ENCODE measurements around the gene TAOK3. TPM values are rescaled to one million over a fixed set of nuclear protein-coding genes. Genes with fewer than 3 reads are reported as not detected.

Gene TAOK3
- total RNA-seq, 1 donor, result 27.9 TPM

GRCh38 chr12:118361889-118362288 lies 10.8 kb downstream of the TAOK3 start:
- peaks cover 72% of the 10 kb centered on the region for H3K79me2 ChIP-seq (ENCODE audit: insufficient read depth, low read length)
- no peaks in the 10 kb centered on the region for H3K36me3 ChIP-seq (ENCODE audit: insufficient read depth, low read length)

GRCh38 chr12:118361092-118361404 lies 11.7 kb downstream of the TAOK3 start:
- H3K4me2 ChIP-seq (ENCODE audit: insufficient read depth, low read length), result peak overlapping the region; percentile 42
- H3K4me1 ChIP-seq (ENCODE audit: insufficient read depth, low read length), result peaks cover 35% of the 10 kb centered on the region

More at GRCh38 chr12:118361889-118362288, 10.8 kb downstream of the TAOK3 start:
- no peak overlapping the region for H2AFZ ChIP-seq (ENCODE audit: low read length)
- no peak overlapping the region for H3K27ac ChIP-seq (ENCODE audit: low read depth, low read length)
- H3K27me3 ChIP-seq (ENCODE audit: insufficient read depth, low read length), result no peaks in the 10 kb centered on the region
- peaks cover 27% of the 10 kb centered on the region for H3K4me1 ChIP-seq (ENCODE audit: insufficient read depth, low read length)
- H3K4me3 ChIP-seq (ENCODE audit: insufficient read depth, low read length), result no peak overlapping the region
- H3K9me3 ChIP-seq (ENCODE audit: low read depth, low read length), result no peaks in the 10 kb centered on the region
- H3K4me2 ChIP-seq (ENCODE audit: insufficient read depth, low read length), result no peak overlapping the region
- H4K20me1 ChIP-seq (ENCODE audit: insufficient read depth, low read length), result no peaks in the 10 kb centered on the region
- no peak for DNase-seq (ENCODE audit: insufficient read length, low spot score, missing footprints)
- no peak for TF ChIP-seq CTCF (IDR thresholded peaks at IDR 0.05; ENCODE audit: extremely low read depth, low read depth, low read length)

GRCh38 chr12:118359541-118359915 lies 13.2 kb downstream of the TAOK3 start:
- Histone ChIP-seq H3K9me3 (ENCODE audit: low read depth, low read length) (no peaks in the 10 kb centered on the region), H3K27me3 (ENCODE audit: insufficient read depth, low read length) (no peaks in the 10 kb centered on the region), H3K4me3 (ENCODE audit: insufficient read depth, low read length) (no peak overlapping the region), H3K79me2 (ENCODE audit: insufficient read depth, low read length) (peaks cover 70% of the 10 kb centered on the region), H3K27ac (ENCODE audit: low read depth, low read length) (peak overlapping the region; percentile 99), H3K36me3 (ENCODE audit: insufficient read depth, low read length) (no peaks in the 10 kb centered on the region), H2AFZ (ENCODE audit: low read length) (no peak overlapping the region), H3K4me2 (ENCODE audit: insufficient read depth, low read length) (no peak overlapping the region), H4K20me1 (ENCODE audit: insufficient read depth, low read length) (no peaks in the 10 kb centered on the region), H3K4me1 (ENCODE audit: insufficient read depth, low read length) (peaks cover 46% of the 10 kb centered on the region)
- TF ChIP-seq CTCF (IDR thresholded peaks at IDR 0.05; ENCODE audit: extremely low read depth, low read depth, low read length), result no peak
- DNase-seq (ENCODE audit: insufficient read length, low spot score, missing footprints), result no peak

More at GRCh38 chr12:118361092-118361404, 11.7 kb downstream of the TAOK3 start:
- Histone ChIP-seq H4K20me1 (ENCODE audit: insufficient read depth, low read length) (no peaks in the 10 kb centered on the region), H3K9me3 (ENCODE audit: low read depth, low read length) (no peaks in the 10 kb centered on the region), H3K36me3 (ENCODE audit: insufficient read depth, low read length) (no peaks in the 10 kb centered on the region), H3K79me2 (ENCODE audit: insufficient read depth, low read length) (peaks cover 69% of the 10 kb centered on the region), H3K27me3 (ENCODE audit: insufficient read depth, low read length) (no peaks in the 10 kb centered on the region), H3K27ac (ENCODE audit: low read depth, low read length) (peak overlapping the region; percentile 79), H2AFZ (ENCODE audit: low read length) (no peak overlapping the region), H3K4me3 (ENCODE audit: insufficient read depth, low read length) (no peak overlapping the region)
- DNase-seq (ENCODE audit: insufficient read length, low spot score, missing footprints), result no peak
- TF ChIP-seq CTCF (IDR thresholded peaks at IDR 0.05; ENCODE audit: extremely low read depth, low read depth, low read length), result no peak

- Histone ChIP-seq H3K79me2 (ENCODE audit: insufficient read depth, low read length) (peaks cover 70% of the 10 kb centered on the region), H2AFZ (ENCODE audit: low read length) (no peak overlapping the region), H3K9me3 (ENCODE audit: low read depth, low read length) (no peaks in the 10 kb centered on the region), H3K4me3 (ENCODE audit: insufficient read depth, low read length) (no peak overlapping the region), H3K4me1 (ENCODE audit: insufficient read depth, low read length) (peaks cover 46% of the 10 kb centered on the region), H3K27ac (ENCODE audit: low read depth, low read length) (peak overlapping the region; percentile 99), H4K20me1 (ENCODE audit: insufficient read depth, low read length) (no peaks in the 10 kb centered on the region), H3K27me3 (ENCODE audit: insufficient read depth, low read length) (no peaks in the 10 kb centered on the region), H3K36me3 (ENCODE audit: insufficient read depth, low read length) (no peaks in the 10 kb centered on the region), H3K4me2 (ENCODE audit: insufficient read depth, low read length) (no peak overlapping the region)
- no peak for DNase-seq (ENCODE audit: insufficient read length, low spot score, missing footprints)
- TF ChIP-seq CTCF (IDR thresholded peaks at IDR 0.05; ENCODE audit: extremely low read depth, low read depth, low read length), result no peak
Observed at GRCh38 chr12:118358612-118359540, 13.8 kb downstream of the TAOK3 start.

Data from osteoblast (primary cell).